OCI-LY3 (cell line): ENCODE data around the gene BAIAP3.

Experiments
- CTCF ChIP-seq: fragments of 200-600, 300-600 bp; sonication (generic); IDR thresholded peaks from 2 replicates; pipeline ENCODE4 v1.5.1; 2014; ENCODE audit warnings: antibody characterized with exemption, low read length, low read depth
- EZH2phosphoT487 ChIP-seq: fragments of 200-600 bp; shearing (Covaris generic); IDR thresholded peaks from 2 replicates; pipeline ENCODE4 v1.6.1; 2018; ENCODE audit warnings: antibody characterized with exemption, mixed run types, low read depth

DNA sequence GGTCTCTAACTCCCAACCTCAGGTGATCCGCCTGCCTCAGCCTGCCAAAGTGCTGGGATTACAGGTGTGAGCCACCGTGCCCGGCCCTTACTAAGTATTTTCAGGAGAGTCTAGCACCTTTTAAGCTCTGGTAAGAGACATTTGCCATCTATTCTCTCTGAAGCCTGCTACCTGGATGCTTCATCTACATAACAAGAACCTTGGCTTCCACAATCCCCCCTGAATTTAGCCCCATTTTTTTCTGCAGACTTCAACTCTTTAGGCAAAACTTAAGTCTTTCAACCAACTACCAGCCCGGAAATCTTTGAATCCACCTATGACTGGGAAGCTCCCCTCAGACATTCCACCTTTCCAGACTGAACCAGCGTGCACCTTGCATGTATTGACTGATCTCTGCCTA, 38.0 kb upstream of the BAIAP3 start:
- TF ChIP-seq EZH2phosphoT487 = no peak
- TF ChIP-seq CTCF = no peak
